ENCODE measurements around the gene VIL1. TPM values are rescaled to one million over a fixed set of nuclear protein-coding genes. Genes with fewer than 3 reads are reported as not detected.

The VIL1 gene
- total RNA-seq, 6 donors from 2014 or later: 0.29 to 0.76 (median 0.40) TPM; not detected in 3

DNA sequence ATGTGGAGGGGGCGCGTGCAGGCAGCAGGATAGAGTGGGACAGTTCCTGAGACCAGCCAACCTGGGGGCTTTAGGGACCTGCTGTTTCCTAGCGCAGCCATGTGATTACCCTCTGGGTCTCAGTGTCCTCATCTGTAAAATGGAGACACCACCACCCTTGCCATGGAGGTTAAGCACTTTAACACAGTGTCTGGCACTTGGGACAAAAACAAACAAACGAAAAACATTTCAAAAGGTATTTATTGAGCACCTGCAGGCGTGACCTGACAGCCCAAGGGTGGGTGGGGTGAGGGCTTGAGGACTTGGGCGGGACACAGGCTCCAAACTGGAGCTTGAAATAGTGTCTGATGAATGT lies 23.9 kb upstream of the VIL1 start:
- no peaks in the 10 kb centered on the region for H3K27me3 ChIP-seq
- peaks cover 17 to 48% (median 32%) of the 10 kb centered on the region in 4 donors for H3K4me1 ChIP-seq
- peak overlapping the region in 3 of 4 donors; percentile 94 to 99 (median 99) for H3K27ac ChIP-seq
- DNase-seq (no peak), ATAC-seq (ENCODE audit: low FRiP score in 2 of 2) (no peak)
- H3K36me3 ChIP-seq: peaks cover 0 to 4% (median 0%) of the 10 kb centered on the region in 4 donors
- peak overlapping the region in 2 of 4 donors; percentile 93 to 98 for H3K4me3 ChIP-seq
- TF ChIP-seq POLR2AphosphoS5 (IDR thresholded peaks at IDR 0.05) (no peak), CTCF (IDR thresholded peaks at IDR 0.05) (no peak), POLR2A (IDR thresholded peaks at IDR 0.05) (no peak), EP300 (IDR thresholded peaks at IDR 0.05) (no peak)
- no peaks in the 10 kb centered on the region for H3K9me3 ChIP-seq
- 80 to 82% methylated on average over 3 to 6 of the region's 6 CpGs for WGBS, 2 donors

GRCh38 chr2:218395456-218395825 lies 23.5 kb upstream of the VIL1 start:
- DNase-seq (peak; percentile 40 to 82), ATAC-seq (ENCODE audit: low FRiP score in 2 of 2) (no peak)
- Histone ChIP-seq H3K27ac (peak overlapping the region; percentile 94 to 99 (median 99)), H3K9me3 (no peaks in the 10 kb centered on the region), H3K36me3 (peaks cover 0 to 4% (median 0%) of the 10 kb centered on the region in 4 donors), H3K4me3 (peak overlapping the region; percentile 7 to 98 (median 92)), H3K27me3 (no peaks in the 10 kb centered on the region), H3K4me1 (peaks cover 17 to 48% (median 32%) of the 10 kb centered on the region in 4 donors)
- TF ChIP-seq CTCF (IDR thresholded peaks at IDR 0.05): no peak
- TF ChIP-seq EP300 (IDR thresholded peaks at IDR 0.05): no peak
- no peak for TF ChIP-seq POLR2AphosphoS5 (IDR thresholded peaks at IDR 0.05)
- TF ChIP-seq POLR2A (IDR thresholded peaks at IDR 0.05): no peak
- 25 to 27% methylated on average over 7 to 16 of the region's 16 CpGs for WGBS, 2 donors

DNA sequence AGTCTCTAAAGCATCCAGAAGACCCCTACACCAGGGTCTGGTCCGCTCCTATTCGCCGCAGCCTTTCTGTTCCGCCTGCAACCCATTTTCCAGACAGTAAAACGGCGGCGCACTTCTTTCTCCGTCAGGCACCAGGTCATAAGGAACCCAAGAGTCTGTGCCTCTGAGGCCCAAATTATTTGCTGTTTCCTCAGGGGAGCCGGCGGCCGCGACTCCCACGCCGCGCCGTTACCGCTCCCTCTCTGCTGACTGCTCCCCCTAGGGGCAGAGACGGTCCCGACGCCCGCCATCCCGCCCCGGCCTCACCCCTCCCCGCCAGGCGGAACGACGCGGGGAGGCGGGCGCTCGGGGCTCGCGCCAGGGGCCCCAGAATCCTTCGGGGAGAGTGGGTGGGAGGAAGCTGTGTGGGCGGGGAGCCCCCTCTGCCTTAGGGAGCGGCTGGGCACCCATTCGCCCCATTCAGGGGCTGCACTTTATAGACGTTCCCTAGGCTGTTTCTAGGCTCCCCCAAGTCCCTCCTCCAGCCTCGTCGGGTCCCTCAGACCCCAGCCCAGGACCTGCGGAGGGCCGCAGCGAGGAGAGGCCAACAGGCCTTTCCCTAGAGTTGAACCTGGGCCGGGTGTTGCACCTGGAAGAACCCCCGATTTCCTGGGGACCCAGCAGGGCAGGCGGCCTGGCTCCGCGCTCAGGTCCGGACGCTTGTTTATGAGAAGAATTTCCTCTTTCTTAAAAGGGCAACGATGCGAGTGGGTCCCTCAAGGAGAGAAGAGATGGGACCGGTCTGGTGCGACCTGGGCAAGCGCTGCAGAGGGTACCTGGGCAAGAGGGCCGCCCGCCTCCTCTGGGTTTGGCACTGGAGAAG lies 22.9 kb upstream of the VIL1 start:
- Histone ChIP-seq H3K27ac (peak overlapping the region; percentile 94 to 99 (median 99)), H3K4me1 (peaks cover 19 to 50% (median 34%) of the 10 kb centered on the region in 4 donors), H3K9me3 (no peaks in the 10 kb centered on the region), H3K4me3 (peak overlapping the region; percentile 73 to 98 (median 92)), H3K27me3 (no peaks in the 10 kb centered on the region), H3K36me3 (no peaks in the 10 kb centered on the region)
- DNase-seq (peak; percentile 93 to 98), ATAC-seq (ENCODE audit: low FRiP score in 2 of 2) (peak; percentile 70 to 92)
- peak in 2 of 4 donors; percentile 20 to 60 for TF ChIP-seq EP300 (IDR thresholded peaks at IDR 0.05)
- TF ChIP-seq POLR2AphosphoS5 (IDR thresholded peaks at IDR 0.05): peak; percentile 80 to 93
- peak; percentile 92 to 98 (median 96) for TF ChIP-seq CTCF (IDR thresholded peaks at IDR 0.05)
- peak in 3 of 4 donors; percentile 21 to 73 (median 41) for TF ChIP-seq POLR2A (IDR thresholded peaks at IDR 0.05)
- 3 to 6% methylated on average over 10 to 34 of the region's 57 CpGs for WGBS, 2 donors

DNA sequence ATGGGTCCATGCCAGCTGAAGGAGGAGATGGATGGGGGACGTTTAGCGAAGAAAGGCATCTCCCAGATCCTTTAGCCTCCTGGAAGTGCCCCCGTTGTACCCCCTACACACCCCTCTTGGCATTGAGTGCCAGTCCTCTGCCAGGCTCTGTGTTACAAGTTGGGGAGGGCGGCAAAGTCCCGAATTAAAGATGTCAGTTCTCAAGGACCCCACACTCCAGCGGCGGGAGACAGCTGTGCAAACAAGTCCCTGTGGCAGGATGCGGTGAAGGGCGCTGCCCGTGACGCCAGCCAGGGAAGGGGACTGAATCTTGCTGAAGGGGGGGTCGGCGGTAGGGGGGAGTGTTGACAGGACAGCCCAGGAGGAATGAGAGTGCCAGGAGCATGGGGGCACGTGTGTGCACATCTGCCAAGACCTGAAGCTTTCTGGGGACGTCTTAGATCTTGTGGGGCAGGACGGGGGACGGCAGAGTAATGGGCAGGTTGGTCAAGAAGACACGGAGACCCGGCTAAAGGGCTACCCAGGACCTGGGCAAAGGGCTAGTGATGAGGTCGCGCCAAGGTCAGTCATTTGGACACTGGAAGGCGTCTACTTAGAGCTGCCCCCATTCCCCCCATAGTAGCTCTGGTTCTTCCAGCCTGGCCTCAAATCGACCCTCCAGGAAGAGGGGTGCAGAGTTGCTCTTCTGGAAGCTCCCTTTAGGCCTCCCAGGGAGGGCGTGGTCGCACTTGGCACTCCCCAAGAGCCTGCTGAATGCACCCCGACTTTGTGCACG lies 22.0 kb upstream of the VIL1 start:
- Histone ChIP-seq H3K4me1 (peaks cover 27 to 58% (median 42%) of the 10 kb centered on the region in 4 donors), H3K27me3 (no peaks in the 10 kb centered on the region), H3K27ac (peak overlapping the region; percentile 94 to 99 (median 99)), H3K9me3 (no peaks in the 10 kb centered on the region), H3K4me3 (peak overlapping the region; percentile 73 to 98 (median 92)), H3K36me3 (peaks cover 0 to 8% (median 3%) of the 10 kb centered on the region in 4 donors)
- peak in 1 of 2 donors; percentile 4 for ATAC-seq (ENCODE audit: low FRiP score in 2 of 2)
- TF ChIP-seq POLR2A (IDR thresholded peaks at IDR 0.05) (peak in 2 of 4 donors; percentile 15 to 25), EP300 (IDR thresholded peaks at IDR 0.05) (peak in 1 of 4 donors; percentile 35), POLR2AphosphoS5 (IDR thresholded peaks at IDR 0.05) (peak; percentile 44 to 67), CTCF (IDR thresholded peaks at IDR 0.05) (no peak)
- DNase-seq: peak; percentile 86 to 90
- WGBS, 2 donors: 1 to 5% methylated on average over 15 to 23 of the region's 27 CpGs
